ENCODE measurements around the gene GPR33. TPM values are rescaled to one million over a fixed set of nuclear protein-coding genes. Genes with fewer than 3 reads are reported as not detected.
A peak's percentile ranks its signal among the peaks of the same experiment; 100 is the strongest.

The GPR33 gene
- total and polyA plus RNA-seq, 2 experiments from 2014 or later = not detected

DNA sequence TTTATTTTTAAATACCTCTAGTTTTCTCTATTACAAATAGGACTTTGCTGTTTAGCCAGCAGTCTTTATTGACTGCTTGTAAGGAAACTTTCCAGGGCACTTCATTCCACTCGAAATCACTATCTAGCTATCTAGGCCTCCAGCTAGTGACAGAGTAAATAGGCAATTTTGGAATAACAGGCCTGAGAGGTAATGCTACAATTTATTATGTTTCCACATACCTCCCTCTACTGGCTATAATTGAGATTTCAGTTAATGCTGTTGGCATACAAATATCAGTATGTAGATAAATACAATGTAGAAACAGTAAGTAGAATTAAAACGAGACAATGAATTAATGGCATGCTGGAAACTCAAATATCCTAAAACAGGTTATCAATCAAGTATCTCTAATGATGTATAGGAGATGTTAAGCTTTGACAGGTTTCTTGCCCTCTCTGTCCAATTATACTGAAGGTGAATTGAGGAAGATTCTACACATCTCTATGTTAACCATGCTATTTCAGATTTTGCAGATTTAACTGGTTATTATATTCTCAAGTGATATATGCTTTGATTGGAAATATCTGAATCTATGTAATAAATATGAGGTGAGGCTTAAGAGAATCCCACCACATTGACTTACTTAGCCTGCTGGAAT, 37.7 kb downstream of the GPR33 start:
- Histone ChIP-seq H3K36me3 (replicated peaks; ENCODE audit: insufficient read depth, low read depth) (no peaks in the 10 kb centered on the region), H3K27me3 (no peaks in the 10 kb centered on the region), H3K79me2 (peaks cover 14% of the 10 kb centered on the region), H3K9me2 (replicated peaks; ENCODE audit: insufficient read depth) (no peaks in the 10 kb centered on the region), H3K4me3 (no peak overlapping the region), H2AFZ (no peak overlapping the region), H3K27ac (no peak overlapping the region), H4K20me1 (ENCODE audit: insufficient read depth, poor library complexity, severe bottlenecking) (no peaks in the 10 kb centered on the region), H3K4me2 (no peak overlapping the region), H3K4me1 (ENCODE audit: insufficient read depth) (no peaks in the 10 kb centered on the region), H3K9me3 (ENCODE audit: low read depth) (no peaks in the 10 kb centered on the region)
- DNase-seq (ENCODE audit: low spot score) = peak; percentile 33
- no peak for TF ChIP-seq EZH2 (IDR thresholded peaks at IDR 0.05; ENCODE audit: borderline replicate concordance)
- TF ChIP-seq EZH2phosphoT487 (IDR thresholded peaks at IDR 0.05; ENCODE audit: low read depth, severe bottlenecking, unreplicated experiment) = no peak
- TF ChIP-seq, protein P1, sequence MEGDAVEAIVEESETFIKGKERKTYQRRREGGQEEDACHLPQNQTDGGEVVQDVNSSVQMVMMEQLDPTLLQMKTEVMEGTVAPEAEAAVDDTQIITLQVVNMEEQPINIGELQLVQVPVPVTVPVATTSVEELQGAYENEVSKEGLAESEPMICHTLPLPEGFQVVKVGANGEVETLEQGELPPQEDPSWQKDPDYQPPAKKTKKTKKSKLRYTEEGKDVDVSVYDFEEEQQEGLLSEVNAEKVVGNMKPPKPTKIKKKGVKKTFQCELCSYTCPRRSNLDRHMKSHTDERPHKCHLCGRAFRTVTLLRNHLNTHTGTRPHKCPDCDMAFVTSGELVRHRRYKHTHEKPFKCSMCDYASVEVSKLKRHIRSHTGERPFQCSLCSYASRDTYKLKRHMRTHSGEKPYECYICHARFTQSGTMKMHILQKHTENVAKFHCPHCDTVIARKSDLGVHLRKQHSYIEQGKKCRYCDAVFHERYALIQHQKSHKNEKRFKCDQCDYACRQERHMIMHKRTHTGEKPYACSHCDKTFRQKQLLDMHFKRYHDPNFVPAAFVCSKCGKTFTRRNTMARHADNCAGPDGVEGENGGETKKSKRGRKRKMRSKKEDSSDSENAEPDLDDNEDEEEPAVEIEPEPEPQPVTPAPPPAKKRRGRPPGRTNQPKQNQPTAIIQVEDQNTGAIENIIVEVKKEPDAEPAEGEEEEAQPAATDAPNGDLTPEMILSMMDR (IDR thresholded peaks at IDR 0.05; ENCODE audit: poor library complexity) = peak; percentile 52
- WGBS (ENCODE audit: low lambda C conversion rate, missing lambda C conversion rate) = 66% methylated on average over 2 of the region's 2 CpGs

GRCh38 chr14:31449136-31449535, 38.7 kb downstream of the GPR33 start:
- Histone ChIP-seq H3K4me3 (no peak overlapping the region), H3K9me3 (ENCODE audit: low read depth) (no peaks in the 10 kb centered on the region), H3K4me2 (no peak overlapping the region), H3K36me3 (replicated peaks; ENCODE audit: insufficient read depth, low read depth) (no peaks in the 10 kb centered on the region), H4K20me1 (ENCODE audit: insufficient read depth, poor library complexity, severe bottlenecking) (no peaks in the 10 kb centered on the region), H2AFZ (no peak overlapping the region), H3K79me2 (peaks cover 5% of the 10 kb centered on the region), H3K4me1 (ENCODE audit: insufficient read depth) (no peaks in the 10 kb centered on the region), H3K9me2 (replicated peaks; ENCODE audit: insufficient read depth) (no peaks in the 10 kb centered on the region), H3K27ac (no peak overlapping the region), H3K27me3 (no peaks in the 10 kb centered on the region)
- TF ChIP-seq, protein P1 (IDR thresholded peaks at IDR 0.05; ENCODE audit: poor library complexity) = no peak
- TF ChIP-seq EZH2phosphoT487 (IDR thresholded peaks at IDR 0.05; ENCODE audit: low read depth, severe bottlenecking, unreplicated experiment) (no peak), EZH2 (IDR thresholded peaks at IDR 0.05; ENCODE audit: borderline replicate concordance) (no peak)
- WGBS (ENCODE audit: low lambda C conversion rate, missing lambda C conversion rate) = 86% methylated on average over 8 of the region's 8 CpGs
- no peak for DNase-seq (ENCODE audit: low spot score)

DNA sequence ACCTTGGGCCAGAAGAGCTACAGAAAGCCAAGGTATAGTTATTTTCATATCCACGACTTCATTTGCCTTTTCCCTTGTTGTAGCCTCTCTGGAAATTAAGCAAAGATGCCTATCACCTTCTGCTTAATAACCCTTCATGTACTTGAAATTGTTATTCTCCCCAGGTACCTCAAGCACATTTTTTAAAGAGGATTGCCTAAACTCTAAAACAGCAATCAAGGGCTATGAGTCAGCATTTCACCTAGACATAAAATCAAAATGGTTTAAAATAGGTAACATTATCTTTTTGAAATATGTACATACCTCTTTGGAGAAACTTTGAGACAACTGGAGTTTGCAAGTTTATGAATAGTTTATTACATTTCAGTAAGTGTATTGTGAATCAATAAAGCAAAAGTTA, 42.1 kb downstream of the GPR33 start:
- H3K4me3 ChIP-seq = no peak overlapping the region
- no peaks in the 10 kb centered on the region for H3K36me3 ChIP-seq (replicated peaks; ENCODE audit: insufficient read depth, low read depth)
- H3K4me2 ChIP-seq = no peak overlapping the region
- no peaks in the 10 kb centered on the region for H3K9me2 ChIP-seq (replicated peaks; ENCODE audit: insufficient read depth)
- no peaks in the 10 kb centered on the region for H3K27me3 ChIP-seq
- no peaks in the 10 kb centered on the region for H3K9me3 ChIP-seq (ENCODE audit: low read depth)
- no peak for TF ChIP-seq EZH2 (IDR thresholded peaks at IDR 0.05; ENCODE audit: borderline replicate concordance)
- TF ChIP-seq EZH2phosphoT487 (IDR thresholded peaks at IDR 0.05; ENCODE audit: low read depth, severe bottlenecking, unreplicated experiment) = no peak
- TF ChIP-seq, protein P1 (IDR thresholded peaks at IDR 0.05; ENCODE audit: poor library complexity) = no peak
- H4K20me1 ChIP-seq (ENCODE audit: insufficient read depth, poor library complexity, severe bottlenecking) = no peaks in the 10 kb centered on the region
- WGBS (ENCODE audit: low lambda C conversion rate, missing lambda C conversion rate) = 85% methylated on average over 1 of the region's 1 CpG
- no peaks in the 10 kb centered on the region for H3K4me1 ChIP-seq (ENCODE audit: insufficient read depth)
- no peak overlapping the region for H2AFZ ChIP-seq
- H3K27ac ChIP-seq = no peak overlapping the region
- no peaks in the 10 kb centered on the region for H3K79me2 ChIP-seq
- no peak for DNase-seq (ENCODE audit: low spot score)
